Spleen (tissue), 7 donors: ENCODE data around the gene INO80D.

ENCODE experiments used
- CTCF ChIP-seq, 11 experiments: fragments of 200-600 bp in 7 of 11; fragments of 450-650 bp in 4 of 11; sonication (generic) in 4 of 11; IDR thresholded peaks in 8 of 11; conservative IDR thresholded peaks in 3 of 11; 1 replicate in 7 of 11; 2 replicates in 4 of 11; pipeline versions ENCODE4 v1.4.0 to v1.8.0; 2016 to 2021; ENCODE audit warnings: antibody characterized with exemption in 11 of 11, inconsistent platforms in 4 of 11, mild to moderate bottlenecking in 1 of 11
- POLR2AphosphoS5 ChIP-seq, 3 donors: sonication (generic); formaldehyde crosslinking; IDR thresholded peaks; one replicate each; pipeline ENCODE4 v1.5.1; 2017; ENCODE audit warnings: antibody characterized with exemption in 3 of 3
- donor health status: DM: no; HTN: no; CAD: no; lungs with moderate emphysema.
- donor health status: DM: no; HTN: no; CAD: no.
- donor health status: DM: no; HTN: no; CAD: no.

GRCh38 chr2:205976120-205976814 lies 109.7 kb downstream of the INO80D start:
- TF ChIP-seq POLR2AphosphoS5 (IDR thresholded peaks at IDR 0.05) (no peak), CTCF (IDR thresholded peaks at IDR 0.05 in 8 of 11, conservative IDR thresholded peaks at IDR 0.05 in 3 of 11) (no peak)
